HEK293T (cell line): ENCODE measurements around the gene TTC19.

Experiments
- ARNT ChIP-seq: fragments of 450-650 bp; IDR thresholded peaks from 2 replicates; pipeline ENCODE4 v1.6.1; 2017; ENCODE audit warnings: mild to moderate bottlenecking
- BHLHE40 ChIP-seq: fragments of 450-650 bp; IDR thresholded peaks from 2 replicates; pipeline ENCODE4 v1.6.1; 2016; ENCODE audit warnings: mild to moderate bottlenecking, moderate library complexity, borderline replicate concordance
- FOXA1 ChIP-seq: fragments of 450-650 bp; IDR thresholded peaks from 2 replicates; pipeline ENCODE4 v1.6.1; 2016; ENCODE audit warnings: mild to moderate bottlenecking
- FOXM1 ChIP-seq: fragments of 450-650 bp; IDR thresholded peaks from 2 replicates; pipeline ENCODE4 v1.6.1; 2017; ENCODE audit warnings: mild to moderate bottlenecking, borderline replicate concordance
- HDGF ChIP-seq: fragments of 450-650 bp; IDR thresholded peaks from 2 replicates; pipeline ENCODE4 v1.6.1; 2017; ENCODE audit warnings: antibody characterized with exemption, borderline replicate concordance
- L3MBTL2 ChIP-seq: fragments of 450-650 bp; conservative IDR thresholded peaks from 2 replicates; pipeline ENCODE4 v1.6.1; 2016; ENCODE audit warnings: mild to moderate bottlenecking
- LEF1 ChIP-seq: fragments of 450-650 bp; IDR thresholded peaks from 2 replicates; pipeline ENCODE4 v1.6.1; 2017; ENCODE audit warnings: mild to moderate bottlenecking, borderline replicate concordance
- NFRKB ChIP-seq: fragments of 450-650 bp; IDR thresholded peaks from 2 replicates; pipeline ENCODE4 v1.6.1; 2016; ENCODE audit warnings: mild to moderate bottlenecking, moderate library complexity
- PKNOX1 ChIP-seq: fragments of 450-650 bp; IDR thresholded peaks from 2 replicates; pipeline ENCODE4 v1.6.1; 2016
- SP1 ChIP-seq: fragments of 450-650 bp; IDR thresholded peaks from 2 replicates; pipeline ENCODE4 v1.6.1; 2017
- SUZ12 ChIP-seq: fragments of 450-650 bp; IDR thresholded peaks from 2 replicates; pipeline ENCODE4 v1.6.1; 2016; ENCODE audit warnings: mild to moderate bottlenecking
- TARDBP ChIP-seq: fragments of 450-650 bp; IDR thresholded peaks from 2 replicates; pipeline ENCODE4 v1.6.1; 2016
- ZNF384 ChIP-seq: fragments of 450-650 bp; IDR thresholded peaks from 2 replicates; pipeline ENCODE4 v1.6.1; 2016

DNA sequence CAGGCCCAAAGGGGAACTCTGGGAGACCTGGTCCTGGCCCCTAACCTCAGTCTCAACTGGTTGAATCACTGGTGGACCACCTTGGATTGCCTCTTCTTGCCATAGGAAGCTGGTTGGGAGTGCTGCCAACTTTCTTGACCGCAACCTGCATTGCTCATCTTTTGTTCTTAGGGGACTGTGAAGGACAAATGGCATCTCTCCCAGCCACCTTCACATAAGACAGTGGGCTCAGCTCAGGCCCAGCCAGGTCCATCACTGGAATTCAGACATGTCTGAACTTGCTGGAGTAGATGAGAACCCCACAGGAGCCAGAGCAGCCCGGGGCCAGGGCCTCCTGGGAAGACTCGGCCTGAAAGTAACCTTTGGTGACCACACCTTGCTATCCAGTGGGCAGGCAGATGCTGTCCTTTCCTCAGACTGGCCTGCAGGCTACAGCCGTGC is 35.9 kb upstream of the TTC19 start:
- no peak for TF ChIP-seq HDGF
- TF ChIP-seq ZNF384: no peak
- TF ChIP-seq BHLHE40: no peak
- TF ChIP-seq FOXA1: no peak
- TF ChIP-seq FOXM1: no peak
- TF ChIP-seq ARNT: no peak
- TF ChIP-seq SUZ12: no peak
- no peak for TF ChIP-seq NFRKB
- no peak for TF ChIP-seq TARDBP
- TF ChIP-seq LEF1: no peak
- no peak for TF ChIP-seq SP1
- no peak for TF ChIP-seq L3MBTL2
- TF ChIP-seq PKNOX1: no peak
